H4 (cell line): ENCODE data around the gene CLINT1. TPM values are rescaled to one million over a fixed set of nuclear protein-coding genes. Genes with fewer than 3 reads are reported as not detected.
"Not testable (repeated sequence)": the region's sequence is repeated elsewhere in the genome, so short reads cannot be mapped to it uniquely, and the experiment has no call there.

Experiments
- DNase-seq: peaks from one replicate; pipeline ENCODE4 v3.0.0-alpha.2; 2015; ENCODE audit warnings: low spot score
- total RNA-seq: library from RNA; depleted of rRNA; stranded (reverse); fragments of >200 nt; shearing (Covaris generic); gene quantifications from 2 replicates; pipeline ENCODE4 v1.2.3, GENCODE V29; 2014

The CLINT1 gene
- total RNA-seq, 1 experiment from 2014 or later, result 43.3 TPM

GRCh38 chr5:157862183-157862851 is 3.4 kb upstream of the CLINT1 start:
- DNase-seq, result no peak

DNA sequence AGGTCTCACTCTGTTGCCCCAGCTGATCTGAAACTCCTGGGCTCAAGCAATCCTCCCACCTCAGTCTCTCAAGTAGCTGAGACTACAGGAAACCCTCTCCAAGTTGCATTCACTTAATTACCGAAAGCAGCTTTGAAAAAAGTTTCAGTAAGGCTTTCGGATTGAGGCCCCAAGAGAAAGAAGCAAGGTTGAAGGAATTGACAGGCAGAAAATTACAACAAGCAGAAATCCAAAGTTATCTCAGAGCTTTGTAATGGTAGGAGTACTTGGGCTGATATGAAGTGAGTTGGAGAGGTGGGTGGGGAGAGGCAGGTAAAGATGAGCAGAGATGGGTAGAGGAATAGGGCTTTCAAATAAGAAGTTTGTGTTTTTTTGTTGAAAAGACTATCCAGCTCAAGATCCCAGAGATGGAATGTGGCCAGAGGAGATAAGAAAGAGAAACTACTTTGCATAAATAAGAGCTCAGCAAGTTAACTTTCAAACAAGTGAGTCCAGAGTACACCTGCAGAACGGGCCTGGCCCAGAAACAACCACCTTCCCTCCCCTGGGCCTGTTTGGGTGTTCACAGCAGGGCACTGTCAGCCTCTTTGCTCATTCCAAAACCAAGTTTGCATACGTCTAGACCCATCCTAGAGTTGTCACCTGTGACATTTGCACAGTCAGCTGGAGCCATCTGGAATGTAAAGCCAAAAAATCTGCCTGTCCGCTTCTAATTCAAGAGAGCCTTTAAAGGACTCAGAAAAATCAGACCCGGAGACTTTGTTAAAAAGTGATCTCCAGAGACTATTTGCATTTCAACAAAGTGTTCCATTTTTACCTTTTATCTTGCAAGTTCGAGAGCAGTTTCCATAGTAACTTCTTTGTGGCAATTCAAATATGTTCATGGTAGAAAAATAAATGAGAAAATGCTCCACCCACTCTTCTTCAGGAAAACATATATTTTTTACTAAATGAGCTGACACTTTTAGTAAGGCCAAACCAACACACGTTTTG is 2.2 kb upstream of the CLINT1 start:
- no peak for DNase-seq

GRCh38 chr5:157859227-157859575 is 256 bp upstream of the CLINT1 start:
- DNase-seq, result no peak

GRCh38 chr5:157857816-157858526 is 974 bp downstream of the CLINT1 start:
- DNase-seq, result no peak

DNA sequence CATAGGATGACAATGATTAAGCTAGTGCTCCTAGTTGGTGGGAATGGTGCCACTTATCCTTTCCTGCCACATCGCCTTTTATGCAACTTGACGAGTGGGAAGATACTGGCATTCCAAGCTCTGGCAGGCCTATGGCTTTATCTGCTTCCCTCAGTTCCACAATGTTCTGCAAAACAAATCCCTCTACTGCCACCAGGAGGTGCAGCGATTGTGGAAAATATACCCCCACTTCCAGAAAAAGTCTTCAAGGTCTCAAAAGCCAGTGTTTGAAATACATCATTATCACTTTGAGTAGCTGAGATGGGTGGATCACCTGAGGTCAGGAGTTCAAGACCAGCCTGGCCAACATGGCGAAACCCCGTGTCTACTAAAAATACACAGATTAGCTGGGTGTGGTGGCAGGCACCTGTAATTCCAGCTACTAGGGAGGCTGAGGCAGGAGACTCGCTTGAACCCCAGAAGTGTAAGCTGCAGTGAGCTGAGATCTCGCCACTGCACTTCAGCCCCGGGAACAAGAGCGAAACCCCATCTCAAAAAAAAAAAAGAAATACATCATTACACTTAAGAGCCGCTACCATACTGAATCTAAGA is 3.4 kb downstream of the CLINT1 start:
- peak; percentile 32 for DNase-seq

GRCh38 chr5:157853365-157853764 is 5.6 kb downstream of the CLINT1 start:
- not testable (repeated sequence) for DNase-seq

DNA sequence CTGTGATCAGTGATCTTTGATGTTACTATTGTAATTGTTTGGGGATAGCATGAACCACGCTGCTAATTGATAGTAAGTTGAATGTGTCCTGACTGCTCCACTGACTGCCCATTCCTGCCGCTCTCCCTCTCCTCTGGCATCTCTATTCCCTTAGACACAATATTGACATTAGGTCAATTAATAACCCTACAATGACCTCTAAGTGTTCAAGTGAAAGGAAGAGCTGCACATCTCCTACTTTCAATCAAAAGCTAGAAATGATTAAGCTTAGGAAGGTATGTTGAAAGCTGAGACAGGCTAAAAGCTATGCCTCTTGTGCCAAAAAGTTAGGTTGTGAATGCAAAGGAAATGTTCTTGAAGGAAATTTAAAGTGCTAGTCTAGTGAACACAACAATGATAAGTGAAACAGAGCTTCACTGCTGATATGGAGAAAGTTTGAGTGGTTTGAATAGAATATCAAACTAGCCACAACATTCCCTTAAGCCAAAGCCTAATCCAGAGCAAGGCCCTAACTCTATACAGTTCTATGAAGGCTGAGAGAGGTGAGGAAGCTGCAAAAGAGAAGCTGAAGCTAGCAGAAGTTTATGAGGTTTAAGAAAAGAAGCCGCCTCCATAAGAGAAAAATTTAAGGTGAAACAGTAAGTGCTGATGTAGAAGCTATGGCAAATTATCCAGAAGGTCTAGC is 12.9 kb downstream of the CLINT1 start:
- DNase-seq, result no peak

DNA sequence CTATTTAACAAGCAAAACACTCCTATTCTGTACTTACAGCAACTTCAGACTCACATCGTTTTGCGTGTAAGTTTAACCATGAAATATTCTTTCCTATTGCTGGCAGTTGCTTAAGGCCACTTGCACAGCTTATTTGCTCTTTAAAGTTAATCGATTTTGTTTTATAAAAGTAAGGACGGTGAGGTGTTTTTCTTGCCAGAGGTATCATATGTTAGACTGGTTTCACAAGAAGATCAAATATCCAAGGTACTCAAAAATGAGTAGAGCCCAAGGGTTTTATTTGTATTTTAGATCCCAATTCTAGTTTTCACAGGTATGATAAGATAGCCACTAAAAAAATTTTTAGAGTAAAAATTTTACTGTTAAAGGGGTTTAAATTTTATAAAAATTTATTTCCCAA is 16.2 kb downstream of the CLINT1 start:
- DNase-seq, result no peak

- DNase-seq, result no peak
These were observed 16.8 kb downstream of the CLINT1 start for GRCh38 chr5:157842185-157842584.

- DNase-seq, result no peak
These were observed 19.7 kb downstream of the CLINT1 start for GRCh38 chr5:157839157-157839795.

DNA sequence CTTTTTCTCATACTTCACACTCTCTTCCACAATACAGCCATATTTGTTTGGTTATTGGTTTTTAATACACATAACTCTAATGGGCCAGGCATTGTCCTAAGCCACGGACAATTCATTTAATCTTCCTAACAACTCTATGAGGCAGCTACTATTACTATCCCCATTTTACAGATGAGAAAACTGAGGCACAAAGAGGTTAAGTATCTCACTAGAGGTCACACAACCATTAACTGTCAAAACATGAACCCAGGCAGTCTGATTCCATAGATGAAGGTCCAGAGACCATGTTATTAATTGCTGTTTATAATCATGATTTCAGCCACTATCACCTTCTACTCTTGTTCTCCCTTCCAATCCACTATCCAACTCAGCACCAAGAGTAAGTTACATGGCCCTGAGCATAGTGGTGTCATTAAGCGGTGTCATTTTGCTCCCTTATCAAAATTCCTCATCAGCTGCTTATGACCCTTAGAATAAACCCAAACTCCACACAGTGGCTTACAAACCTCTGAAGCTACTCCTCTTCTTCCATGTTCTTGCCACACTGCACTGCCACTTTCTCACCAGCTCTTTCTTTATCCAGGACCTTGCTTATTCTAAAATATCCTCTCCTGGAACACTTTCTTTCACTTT is 22.7 kb downstream of the CLINT1 start:
- DNase-seq, result no peak

GRCh38 chr5:157835041-157835440 is 23.9 kb downstream of the CLINT1 start:
- no peak for DNase-seq

GRCh38 chr5:157828944-157829639 is 29.9 kb downstream of the CLINT1 start:
- peak; percentile 10 for DNase-seq

DNA sequence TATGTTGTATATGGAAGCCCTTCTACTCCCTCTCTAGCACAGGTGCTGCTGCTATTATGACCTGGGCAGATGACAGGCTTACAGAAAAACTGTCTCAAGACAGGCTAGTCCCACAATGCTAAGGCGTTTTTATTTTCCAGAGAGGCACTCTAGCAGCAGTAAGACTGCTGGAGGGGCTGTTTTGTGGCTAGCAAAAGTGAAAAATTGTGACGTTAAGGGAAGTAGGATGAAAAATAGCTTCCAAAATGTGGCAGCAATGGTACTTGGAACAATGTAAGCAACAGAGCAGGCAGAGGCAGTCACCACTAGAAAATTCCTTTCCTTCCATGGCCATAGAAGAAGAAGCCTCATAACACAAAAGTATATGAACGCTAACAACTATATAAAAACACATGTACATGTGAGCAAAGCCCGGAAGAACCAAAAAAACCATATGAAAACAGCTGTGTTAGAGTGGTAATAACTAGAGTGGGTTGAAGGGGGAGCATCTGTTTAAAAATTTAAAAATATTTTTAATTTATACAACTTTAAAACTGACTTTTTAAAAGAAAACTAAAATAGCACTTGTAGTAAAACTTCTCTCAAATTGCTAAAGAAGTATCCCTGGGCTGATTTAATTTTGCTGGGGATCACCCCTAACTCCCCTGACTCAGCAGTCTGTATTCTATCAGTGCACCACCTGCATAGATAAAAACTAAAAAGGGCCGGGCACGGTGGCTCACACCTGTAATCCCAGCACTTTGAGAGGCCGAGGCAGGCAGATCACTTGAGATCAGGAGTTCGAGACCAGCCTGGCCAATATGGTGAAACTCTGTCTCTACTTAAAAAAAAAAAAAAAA is 30.6 kb downstream of the CLINT1 start:
- no peak for DNase-seq

- no peak for DNase-seq
These were observed 31.5 kb downstream of the CLINT1 start for GRCh38 chr5:157827423-157827822.

- DNase-seq, result no peak
These were observed 35.3 kb downstream of the CLINT1 start for GRCh38 chr5:157823655-157824054.

GRCh38 chr5:157821822-157822622 is 36.9 kb downstream of the CLINT1 start:
- DNase-seq, result no peak

- DNase-seq, result no peak
These were observed 37.5 kb downstream of the CLINT1 start for GRCh38 chr5:157821405-157821804.
